Measurements from ENCODE around the gene AQR.
A peak's percentile ranks its signal among the peaks of the same experiment; 100 is the strongest.

GRCh38 chr15:34988027-34988902 lies 18.7 kb upstream of the AQR start, which contains the start of gene ZNF770:
- TF ChIP-seq ARNT (IDR thresholded peaks at IDR 0.05) (no peak), FOXK2 (IDR thresholded peaks at IDR 0.05) (no peak), TARDBP (IDR thresholded peaks at IDR 0.05) (no peak), BHLHE40 (IDR thresholded peaks at IDR 0.05; ENCODE audit: borderline replicate concordance) (no peak), CTBP1 (IDR thresholded peaks at IDR 0.05; ENCODE audit: borderline replicate concordance) (no peak), FOXM1 (IDR thresholded peaks at IDR 0.05; ENCODE audit: borderline replicate concordance) (peak; percentile 68; the same call in 1 of the 2 replicates)
